IMR-90 (cell line): ENCODE results near the gene ZNF410. TPM values are rescaled to one million over a fixed set of nuclear protein-coding genes. Genes with fewer than 3 reads are reported as not detected.

Experiments
- ATAC-seq: fragments of 200-7000 bp; cut with Tn5 transposase; 2 replicates; pipeline ENCODE4 v1.9.1; 2020; ENCODE audit warnings: low read depth, mild to moderate bottlenecking, moderate library complexity
- BruUV-seq: library from RNA; stranded (reverse); fragments of 400-500 nt; replicated peaks from 2 replicates; lab custom pipeline; 2021; lab: Mats Ljungman, UMichigan
- CTCF ChIA-PET: fragments of 300-600 bp; formaldehyde crosslinking; extraction: SDS; loops from one replicate; lab custom pipeline; 2021; ENCODE audit warnings: antibody characterized with exemption; lab: Yijun Ruan, JAX
- POLR2A ChIA-PET: fragments of 300-600 bp; sonication (Branson Sonifier 250); formaldehyde crosslinking; loops from one replicate; lab custom pipeline; 2022; ENCODE audit warnings: antibody characterized with exemption; ENCODE audit not compliant: unreplicated experiment; lab: Charles Lee
- DNase-seq: peaks from one replicate; pipeline ENCODE4 v3.0.0; 2013
- H2AFZ ChIP-seq: replicated peaks from 2 replicates; pipeline ENCODE3; 2013; ENCODE audit warnings: low read length, mild to moderate bottlenecking; ENCODE audit not compliant: poor library complexity
- H2AK5ac ChIP-seq: 2 replicates; pipeline ENCODE4 v1.6.1; 2013; ENCODE audit warnings: low read depth, low read length, inconsistent platforms
- H2AK9ac ChIP-seq: replicated peaks from 2 replicates; pipeline ENCODE3; 2013; ENCODE audit warnings: mild to moderate bottlenecking, low read depth, low read length, moderate library complexity; ENCODE audit not compliant: poor library complexity
- H2BK120ac ChIP-seq: 2 replicates; pipeline ENCODE4 v1.6.1; 2013; ENCODE audit warnings: low read depth, low read length, inconsistent platforms
- H2BK15ac ChIP-seq: 3 replicates; pipeline ENCODE4 v1.6.1; 2013; ENCODE audit warnings: low read depth, low read length, inconsistent platforms
- H2BK20ac ChIP-seq: 2 replicates; pipeline ENCODE4 v1.6.1; 2013; ENCODE audit warnings: low read depth, mild to moderate bottlenecking, inconsistent platforms, low read length, moderate library complexity
- H2BK5ac ChIP-seq: 2 replicates; pipeline ENCODE4 v1.6.1; 2013; ENCODE audit warnings: mild to moderate bottlenecking, low read depth, low read length, inconsistent platforms; ENCODE audit not compliant: poor library complexity, severe bottlenecking
- H3K14ac ChIP-seq: replicated peaks from 2 replicates; pipeline ENCODE4 v1.6.1; 2013; ENCODE audit warnings: low read depth, low read length, inconsistent platforms
- H3K18ac ChIP-seq: 2 replicates; pipeline ENCODE4 v1.6.1; 2013; ENCODE audit warnings: low read depth, low read length, control low read depth
- H3K23ac ChIP-seq: 2 replicates; pipeline ENCODE4 v1.6.1; 2013; ENCODE audit warnings: low read depth, low read length, inconsistent platforms
- H3K27ac ChIP-seq: 2 replicates; pipeline ENCODE4 v1.5.1; 2013; ENCODE audit warnings: mild to moderate bottlenecking, control low read depth, low read length; ENCODE audit not compliant: insufficient read depth
- H3K27me3 ChIP-seq: 2 replicates; pipeline ENCODE4 v1.6.1; 2013; ENCODE audit warnings: low read length; ENCODE audit not compliant: control insufficient read depth, insufficient read depth
- H3K36me3 ChIP-seq: 2 replicates; pipeline ENCODE4 v1.6.1; 2013; ENCODE audit warnings: low read length, mixed read lengths; ENCODE audit not compliant: control insufficient read depth, insufficient read depth
- H3K4ac ChIP-seq: 2 replicates; pipeline ENCODE4 v1.6.1; 2013; ENCODE audit warnings: low read depth, low read length, inconsistent platforms
- H3K4me1 ChIP-seq: 2 replicates; pipeline ENCODE4 v1.6.1; 2013; ENCODE audit warnings: low read length, mixed read lengths; ENCODE audit not compliant: control insufficient read depth, insufficient read depth
- H3K4me2 ChIP-seq: 2 replicates; pipeline ENCODE4 v1.6.1; 2013; ENCODE audit warnings: low read depth, mild to moderate bottlenecking, control low read depth, low read length, moderate library complexity
- H3K4me3 ChIP-seq: 2 replicates; pipeline ENCODE4 v1.5.1; 2013; ENCODE audit warnings: low read depth, mild to moderate bottlenecking, control low read depth, low read length, moderate library complexity; ENCODE audit not compliant: insufficient read depth
- H3K56ac ChIP-seq: 2 replicates; pipeline ENCODE4 v1.6.1; 2013; ENCODE audit warnings: low read length, inconsistent platforms; ENCODE audit not compliant: insufficient read depth; ENCODE audit errors: extremely low read depth
- H3K79me1 ChIP-seq, 2 experiments: 2 replicates each; pipeline ENCODE4 v1.6.1; 2013; ENCODE audit warnings: low read length in 2 of 2, inconsistent platforms in 1 of 2, low read depth in 1 of 2
- H3K9ac ChIP-seq: 2 replicates; pipeline ENCODE4 v1.6.1; 2013; ENCODE audit warnings: low read depth, low read length, control low read depth
- H3K9me1 ChIP-seq: 2 replicates; pipeline ENCODE4 v1.6.1; 2013; ENCODE audit warnings: low read length, inconsistent platforms; ENCODE audit not compliant: insufficient read depth
- H3K9me3 ChIP-seq: 2 replicates; pipeline ENCODE4 v1.6.1; 2013; ENCODE audit warnings: low read length; ENCODE audit not compliant: control insufficient read depth, insufficient read depth
- H4K20me1 ChIP-seq: 2 replicates; pipeline ENCODE4 v1.6.1; 2013; ENCODE audit warnings: low read length, inconsistent platforms; ENCODE audit not compliant: insufficient read depth
- H4K5ac ChIP-seq: 2 replicates; pipeline ENCODE4 v1.6.1; 2013; ENCODE audit warnings: mild to moderate bottlenecking, low read depth, low read length, control low read depth
- H4K8ac ChIP-seq, 2 experiments: 2 replicates each; pipeline ENCODE4 v1.6.1; 2013; ENCODE audit warnings: low read depth in 2 of 2, low read length in 2 of 2, control low read depth in 1 of 2, inconsistent platforms in 1 of 2
- H4K91ac ChIP-seq: 2 replicates; pipeline ENCODE4 v1.6.1; 2013; ENCODE audit warnings: low read depth, low read length, inconsistent platforms; ENCODE audit not compliant: insufficient read depth
- BHLHE40 ChIP-seq: fragments of 150-350 bp; IDR thresholded peaks from 2 replicates; pipeline ENCODE4 v1.6.1; 2016; ENCODE audit warnings: mild to moderate bottlenecking, low read depth, low read length
- CEBPB ChIP-seq: IDR thresholded peaks from 2 replicates; pipeline ENCODE4 v1.6.1; 2012; ENCODE audit warnings: low read depth, low read length, improper control_type of control experiment
- CHD1 ChIP-seq: IDR thresholded peaks from 2 replicates; pipeline ENCODE4 v1.6.1; 2012; ENCODE audit warnings: low read depth, low read length, improper control_type of control experiment
- CTCF ChIP-seq: conservative IDR thresholded peaks from 2 replicates; pipeline ENCODE4 v1.5.1; 2012; ENCODE audit warnings: mild to moderate bottlenecking, low read depth, low read length, improper control_type of control experiment
- FOS ChIP-seq: fragments of 150-350 bp; IDR thresholded peaks from 2 replicates; pipeline ENCODE4 v1.6.1; 2016; ENCODE audit warnings: low read depth, low read length
- MAFK ChIP-seq: IDR thresholded peaks from 2 replicates; pipeline ENCODE4 v1.6.1; 2012; ENCODE audit warnings: low read depth, low read length, improper control_type of control experiment
- MAZ ChIP-seq: IDR thresholded peaks from 2 replicates; pipeline ENCODE4 v1.6.1; 2012; ENCODE audit warnings: low read depth, mild to moderate bottlenecking, low read length, improper control_type of control experiment, moderate library complexity, borderline replicate concordance
- MXI1 ChIP-seq: IDR thresholded peaks from 2 replicates; pipeline ENCODE4 v1.6.1; 2012; ENCODE audit warnings: low read depth, mild to moderate bottlenecking, low read length, moderate library complexity, borderline replicate concordance
- NFE2L2 ChIP-seq: fragments of 150-350 bp; IDR thresholded peaks from 2 replicates; pipeline ENCODE4 v1.6.1; 2016; ENCODE audit warnings: low read depth, mild to moderate bottlenecking, low read length
- POLR2A ChIP-seq: IDR thresholded peaks from 2 replicates; pipeline ENCODE4 v1.6.1; 2012; ENCODE audit warnings: mild to moderate bottlenecking, low read depth, low read length
- RAD21 ChIP-seq: IDR thresholded peaks from 2 replicates; pipeline ENCODE4 v1.6.1; 2012; ENCODE audit warnings: low read length, improper control_type of control experiment
- RCOR1 ChIP-seq: IDR thresholded peaks from 2 replicates; pipeline ENCODE4 v1.6.1; 2012; ENCODE audit warnings: mild to moderate bottlenecking, low read length, improper control_type of control experiment; ENCODE audit not compliant: insufficient replicate concordance
- RFX5 ChIP-seq: IDR thresholded peaks from 2 replicates; pipeline ENCODE4 v1.8.0; 2012; ENCODE audit warnings: low read depth, mild to moderate bottlenecking, low read length, moderate library complexity
- SMC3 ChIP-seq: fragments of 150-350 bp; IDR thresholded peaks from 2 replicates; pipeline ENCODE4 v1.6.1; 2016; ENCODE audit warnings: low read depth, mild to moderate bottlenecking, antibody characterized with exemption, low read length, moderate library complexity
- WGBS, 2 experiments: methylation state at CpG; one replicate each; pipeline versions ENCODE4 v1.1.5 to v1.1.7; 2013; ENCODE audit warnings: missing lambda C conversion rate in 2 of 2; ENCODE audit not compliant: insufficient read length in 1 of 2; ENCODE audit errors: extremely low coverage in 2 of 2; 5-methylcytosine and 5-hydroxymethylcytosine counted together
- dilution Hi-C: fragments of 300-500 bp; cut with HindIII; formaldehyde crosslinking; loops from one replicate; pipeline ENCODE4 v1.14.3; 2018; ENCODE audit warnings: low sequenced_read_pairs; ENCODE audit not compliant: unreplicated experiment
- in situ Hi-C: fragments of 300-500 bp; cut with MboI; formaldehyde crosslinking; loops from 3 replicates; pipeline ENCODE4 v1.14.3; 2019; ENCODE audit warnings: low sequenced_read_pairs, inconsistent platforms, mixed read lengths
- intact Hi-C: fragments of 100-400 bp; cut with micrococcal nuclease; formaldehyde crosslinking; loops from 2 replicates; pipeline ENCODE4 v1.10.0; 2022
- polyA plus RNA-seq, 3 experiments: library from polyadenylated mRNA; depleted of rRNA; stranded (reverse); fragments of >200 nt; gene quantifications; 2 replicates each; pipeline ENCODE4 v1.2.3, GENCODE V29; 2012; ENCODE audit warnings: low replicate concordance in 1 of 3
- total RNA-seq: library from RNA; depleted of rRNA; stranded (reverse); fragments of >200 nt; gene quantifications from 2 replicates; pipeline ENCODE4 v1.2.3, GENCODE V29; 2012
- TF ChIP-seq, protein P1 (sequence below): fragments of 150-350 bp; IDR thresholded peaks from 2 replicates; pipeline ENCODE4 v1.6.1; 2017; ENCODE audit warnings: mild to moderate bottlenecking, antibody characterized with exemption, low read length, low read depth

ZNF410 gene
- total and polyA plus RNA-seq, 2 of the 4 experiments (the other 2 are of a cell fraction), result 27.9 to 89.1 TPM

GRCh38 chr14:73936548-73936947 is 49.9 kb downstream of the ZNF410 start:
- H2AFZ ChIP-seq, result no peak overlapping the region
- H2BK5ac ChIP-seq, result no peak overlapping the region
- H3K14ac ChIP-seq, result no peak overlapping the region
- BruUV-seq, result no TSS peak
- intact Hi-C loops, result no loop called here
- H4K5ac ChIP-seq, result no peak overlapping the region
- dilution Hi-C loops, result no loop called here
- no peak overlapping the region for H3K9ac ChIP-seq
- no peak overlapping the region for H2BK15ac ChIP-seq
- ChIA-PET POLR2A (no interaction called here), CTCF (interaction anchor here (1.3 kb wide), 1 partner anchor 10 kb away, joined by 3 read pairs; no protein-coding TSS in a partner anchor)
- in situ Hi-C loops, result no loop called here
- no peak overlapping the region for H3K4me3 ChIP-seq
- no peaks in the 10 kb centered on the region for H3K4me1 ChIP-seq
- H3K4ac ChIP-seq, result no peak overlapping the region
- DNase-seq (no peak), ATAC-seq (no peak)
- no peak overlapping the region for H2AK9ac ChIP-seq
- H4K91ac ChIP-seq, result no peak overlapping the region
- no peak overlapping the region for H3K27ac ChIP-seq
- no peak overlapping the region for H3K23ac ChIP-seq
- H3K4me2 ChIP-seq, result no peak overlapping the region
- no CpG with 5 or more reads among the region's 1 CpG for WGBS, 2 experiments
- H2AK5ac ChIP-seq, result no peak overlapping the region
- no peak overlapping the region for H2BK120ac ChIP-seq
- H3K56ac ChIP-seq, result no peak overlapping the region
- no peak overlapping the region for H2BK20ac ChIP-seq
- H4K20me1 ChIP-seq, result no peaks in the 10 kb centered on the region
- no peaks in the 10 kb centered on the region for H3K9me3 ChIP-seq
- no peak overlapping the region for H4K8ac ChIP-seq
- H3K36me3 ChIP-seq, result peaks cover 33% of the 10 kb centered on the region
- H3K18ac ChIP-seq, result no peak overlapping the region
- no peaks in the 10 kb centered on the region for H3K27me3 ChIP-seq
- TF ChIP-seq RFX5 (no peak), CHD1 (no peak), MAZ (no peak), SMC3 (no peak), CTCF (no peak), BHLHE40 (no peak), RAD21 (no peak), POLR2A (no peak), CEBPB (no peak), NFE2L2 (no peak), FOS (no peak), MXI1 (no peak), MAFK (no peak), RCOR1 (no peak)
- TF ChIP-seq, protein P1, sequence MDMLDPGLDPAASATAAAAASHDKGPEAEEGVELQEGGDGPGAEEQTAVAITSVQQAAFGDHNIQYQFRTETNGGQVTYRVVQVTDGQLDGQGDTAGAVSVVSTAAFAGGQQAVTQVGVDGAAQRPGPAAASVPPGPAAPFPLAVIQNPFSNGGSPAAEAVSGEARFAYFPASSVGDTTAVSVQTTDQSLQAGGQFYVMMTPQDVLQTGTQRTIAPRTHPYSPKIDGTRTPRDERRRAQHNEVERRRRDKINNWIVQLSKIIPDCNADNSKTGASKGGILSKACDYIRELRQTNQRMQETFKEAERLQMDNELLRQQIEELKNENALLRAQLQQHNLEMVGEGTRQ, result no peak
- no peaks in the 10 kb centered on the region for H3K9me1 ChIP-seq
- H3K79me1 ChIP-seq, result peaks cover 0 to 4% of the 10 kb centered on the region in 2 experiments; a peak in 2 of 4 replicates
